ENCODE results near the gene CTSV.

GRCh38 chr9:97064176-97064575 lies 25.2 kb upstream of the CTSV start:
- no peak for TF ChIP-seq CTCF (IDR thresholded peaks at IDR 0.05)
- no peak for TF ChIP-seq POLR2A (IDR thresholded peaks at IDR 0.05)

Data from adrenal gland (tissue), 5 donors.